HG02973 (cell line): ENCODE results near the gene TBCA.
"Not testable (repeated sequence)": the region's sequence is repeated elsewhere in the genome, so short reads cannot be mapped to it uniquely, and the experiment has no call there.

ENCODE experiments used
- ATAC-seq: cut with Tn5 transposase; IDR thresholded peaks from one replicate; pipeline ENCODE4 v1.9.1; 2021; ENCODE audit warnings: moderate library complexity; ENCODE audit not compliant: unreplicated experiment

The TBCA gene

GRCh38 chr5:77773734-77774280, 2.3 kb downstream of the TBCA start:
- ATAC-seq: no peak

- ATAC-seq: no peak
Measured at GRCh38 chr5:77772729-77773128, 3.4 kb downstream of the TBCA start.

- no peak for ATAC-seq
Measured at GRCh38 chr5:77771452-77771851, 4.7 kb downstream of the TBCA start.

- no peak for ATAC-seq
Measured at GRCh38 chr5:77770293-77771005, 5.7 kb downstream of the TBCA start.

GRCh38 chr5:77768978-77769377, 7.2 kb downstream of the TBCA start:
- ATAC-seq: no peak

- ATAC-seq: no peak
Measured at GRCh38 chr5:77767301-77767700, 8.8 kb downstream of the TBCA start.

- no peak for ATAC-seq
Measured at GRCh38 chr5:77761606-77762005, 14.5 kb downstream of the TBCA start.

- ATAC-seq: no peak
Measured at GRCh38 chr5:77758141-77758938, 17.8 kb downstream of the TBCA start.

GRCh38 chr5:77751328-77752023, 24.7 kb downstream of the TBCA start:
- no peak for ATAC-seq

GRCh38 chr5:77750928-77751327, 25.2 kb downstream of the TBCA start:
- not testable (repeated sequence) for ATAC-seq

- ATAC-seq: no peak
Measured at GRCh38 chr5:77748160-77748559, 28.0 kb downstream of the TBCA start.

GRCh38 chr5:77744116-77744515, 32.0 kb downstream of the TBCA start:
- no peak for ATAC-seq

GRCh38 chr5:77743181-77743580, 33.0 kb downstream of the TBCA start:
- ATAC-seq: no peak

GRCh38 chr5:77741608-77742007, 34.5 kb downstream of the TBCA start:
- ATAC-seq: no peak

- ATAC-seq: no peak
Measured at GRCh38 chr5:77734885-77735284, 41.3 kb downstream of the TBCA start.

GRCh38 chr5:77733130-77733529, 43.0 kb downstream of the TBCA start:
- no peak for ATAC-seq

GRCh38 chr5:77727190-77727589, 48.9 kb downstream of the TBCA start:
- no peak for ATAC-seq

- no peak for ATAC-seq
Measured at GRCh38 chr5:77725616-77726015, 50.5 kb downstream of the TBCA start.

GRCh38 chr5:77724934-77725333, 51.2 kb downstream of the TBCA start:
- no peak for ATAC-seq

GRCh38 chr5:77719666-77720363, 56.3 kb downstream of the TBCA start:
- ATAC-seq: no peak
